Measurements from ENCODE around the gene B4GALT5.

DNA sequence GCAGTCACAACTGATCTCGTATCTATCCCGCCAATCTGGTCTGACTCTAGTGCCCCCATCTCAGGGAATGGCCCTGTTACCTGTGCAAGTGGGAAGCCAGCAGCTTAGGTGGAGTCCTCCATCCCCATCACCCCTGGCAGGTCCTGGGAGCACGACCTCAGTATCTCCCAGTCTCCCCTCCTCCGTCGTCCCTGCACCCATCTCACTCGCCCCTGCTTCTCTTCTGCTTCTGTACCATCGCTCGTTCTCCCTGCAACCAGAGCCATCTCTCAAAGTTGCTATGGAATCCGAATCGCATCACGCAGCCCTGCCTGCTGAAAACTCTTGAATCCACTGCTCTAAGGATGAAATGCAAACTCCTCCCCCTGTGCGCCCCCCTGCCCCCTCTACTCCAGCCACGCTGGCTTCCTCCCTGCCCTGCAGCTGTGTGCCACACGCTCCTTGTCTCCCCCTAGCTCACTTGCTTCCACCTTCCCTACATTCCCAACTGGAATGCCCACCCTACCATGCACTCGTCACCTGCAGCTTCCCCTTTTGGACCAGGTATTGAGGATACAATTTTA, 81.7 kb downstream of the B4GALT5 start:
- no peak for TF ChIP-seq POLR2A (IDR thresholded peaks at IDR 0.05)
- TF ChIP-seq, protein P1, sequence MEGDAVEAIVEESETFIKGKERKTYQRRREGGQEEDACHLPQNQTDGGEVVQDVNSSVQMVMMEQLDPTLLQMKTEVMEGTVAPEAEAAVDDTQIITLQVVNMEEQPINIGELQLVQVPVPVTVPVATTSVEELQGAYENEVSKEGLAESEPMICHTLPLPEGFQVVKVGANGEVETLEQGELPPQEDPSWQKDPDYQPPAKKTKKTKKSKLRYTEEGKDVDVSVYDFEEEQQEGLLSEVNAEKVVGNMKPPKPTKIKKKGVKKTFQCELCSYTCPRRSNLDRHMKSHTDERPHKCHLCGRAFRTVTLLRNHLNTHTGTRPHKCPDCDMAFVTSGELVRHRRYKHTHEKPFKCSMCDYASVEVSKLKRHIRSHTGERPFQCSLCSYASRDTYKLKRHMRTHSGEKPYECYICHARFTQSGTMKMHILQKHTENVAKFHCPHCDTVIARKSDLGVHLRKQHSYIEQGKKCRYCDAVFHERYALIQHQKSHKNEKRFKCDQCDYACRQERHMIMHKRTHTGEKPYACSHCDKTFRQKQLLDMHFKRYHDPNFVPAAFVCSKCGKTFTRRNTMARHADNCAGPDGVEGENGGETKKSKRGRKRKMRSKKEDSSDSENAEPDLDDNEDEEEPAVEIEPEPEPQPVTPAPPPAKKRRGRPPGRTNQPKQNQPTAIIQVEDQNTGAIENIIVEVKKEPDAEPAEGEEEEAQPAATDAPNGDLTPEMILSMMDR (IDR thresholded peaks at IDR 0.05), result no peak
